OCI-LY1 (cell line): ENCODE data around the gene DNAJC5G.

Experiments used
- H2AFZ ChIP-seq: fragments of 200-600 bp; sonication (generic), shearing (Covaris generic); 2 replicates; pipeline ENCODE4 v1.6.0; 2014; ENCODE audit warnings: antibody characterized with exemption, mild to moderate bottlenecking, low read length
- H3F3A ChIP-seq: fragments of 200-600 bp; sonication (generic), shearing (Covaris generic); 2 replicates; pipeline ENCODE4 v1.6.0; 2014; ENCODE audit warnings: mild to moderate bottlenecking, antibody characterized with exemption, low read length, moderate library complexity; ENCODE audit not compliant: insufficient read depth
- H3K27ac ChIP-seq: fragments of 200-600 bp; sonication (generic); 2 replicates; pipeline ENCODE4 v1.5.1; 2014; ENCODE audit warnings: low read length, mixed run types, mild to moderate bottlenecking, low read depth; ENCODE audit not compliant: poor library complexity, severe bottlenecking
- H3K27me3 ChIP-seq: fragments of 200-600 bp; sonication (generic); 2 replicates; pipeline ENCODE4 v1.6.0; 2014; ENCODE audit warnings: antibody characterized with exemption, mild to moderate bottlenecking, low read length, moderate library complexity; ENCODE audit not compliant: insufficient read depth
- H3K36me3 ChIP-seq: fragments of 200-600 bp; sonication (generic); 2 replicates; pipeline ENCODE4 v1.6.1; 2014; ENCODE audit warnings: mild to moderate bottlenecking, antibody characterized with exemption, low read length, moderate library complexity, mixed read lengths; ENCODE audit not compliant: insufficient read depth
- H3K4me1 ChIP-seq: fragments of 200-600 bp; sonication (generic); 2 replicates; pipeline ENCODE4 v1.5.1; 2014; ENCODE audit warnings: mild to moderate bottlenecking, low read length, moderate library complexity; ENCODE audit not compliant: insufficient read depth, severe bottlenecking
- H3K4me2 ChIP-seq: fragments of 200-600 bp; sonication (generic), shearing (Covaris generic); 2 replicates; pipeline ENCODE4 v1.6.1; 2014; ENCODE audit warnings: low read length
- H3K4me3 ChIP-seq: fragments of 200-600 bp; sonication (generic); 2 replicates; pipeline ENCODE4 v1.5.1; 2014; ENCODE audit warnings: low read length, low read depth, mild to moderate bottlenecking, mixed read lengths; ENCODE audit not compliant: poor library complexity, severe bottlenecking
- H3K79me2 ChIP-seq: fragments of 200-600 bp; shearing (Covaris generic); 2 replicates; pipeline ENCODE4 v1.6.1; 2016; ENCODE audit warnings: mixed run types, low read length, mixed read lengths; ENCODE audit not compliant: insufficient read depth
- H3K9ac ChIP-seq: fragments of 200-600 bp; sonication (generic), shearing (Covaris generic); 2 replicates; pipeline ENCODE4 v1.6.1; 2014; ENCODE audit warnings: mild to moderate bottlenecking, low read length, mixed read lengths
- H3K9me2 ChIP-seq: fragments of 200-600 bp; sonication (generic), shearing (Covaris generic); 2 replicates; pipeline ENCODE4 v1.6.1; 2014; ENCODE audit warnings: low read depth, mild to moderate bottlenecking, low read length, mixed read lengths
- H3K9me3 ChIP-seq: fragments of 200-600 bp; shearing (Covaris generic); 2 replicates; pipeline ENCODE4 v1.6.1; 2014; ENCODE audit warnings: low read length, mixed read lengths
- H4K20me1 ChIP-seq: fragments of 200-600 bp; sonication (generic), shearing (Covaris generic); 2 replicates; pipeline ENCODE4 v1.6.0; 2016; ENCODE audit warnings: mild to moderate bottlenecking, low read length; ENCODE audit not compliant: insufficient read depth
- CTCF ChIP-seq: fragments of 200-600 bp; sonication (generic), shearing (Covaris generic); IDR thresholded peaks from 2 replicates; pipeline ENCODE4 v1.5.1; 2017; ENCODE audit warnings: mild to moderate bottlenecking, antibody characterized with exemption, low read length, moderate library complexity, mixed read lengths
- EZH2 ChIP-seq: fragments of 200-600 bp; sonication (generic), shearing (Covaris generic); IDR thresholded peaks from 2 replicates; pipeline ENCODE4 v1.8.0; 2017; ENCODE audit warnings: borderline replicate concordance, mixed run types, mild to moderate bottlenecking, antibody characterized with exemption, low read length, moderate library complexity, mixed read lengths

Gene DNAJC5G

GRCh38 chr2:27282892-27283291 lies 7.7 kb downstream of the DNAJC5G start:
- Histone ChIP-seq H3K9me2 (no peaks in the 10 kb centered on the region), H3K4me2 (no peak overlapping the region), H3K79me2 (no peaks in the 10 kb centered on the region), H3K27me3 (no peaks in the 10 kb centered on the region; the same call in 1 of the 2 replicates), H2AFZ (no peak overlapping the region), H3F3A (no peaks in the 10 kb centered on the region), H3K4me3 (no peak overlapping the region), H3K27ac (no peak overlapping the region), H4K20me1 (no peaks in the 10 kb centered on the region), H3K9me3 (no peaks in the 10 kb centered on the region), H3K4me1 (no peaks in the 10 kb centered on the region), H3K9ac (no peak overlapping the region), H3K36me3 (no peaks in the 10 kb centered on the region)
- no peak for TF ChIP-seq EZH2
- TF ChIP-seq CTCF = no peak

GRCh38 chr2:27284996-27285395 lies 9.8 kb downstream of the DNAJC5G start:
- no peak overlapping the region for H3K27ac ChIP-seq
- H4K20me1 ChIP-seq = no peaks in the 10 kb centered on the region
- H3K9me2 ChIP-seq = no peaks in the 10 kb centered on the region
- no peak overlapping the region for H3K4me2 ChIP-seq
- H3K9me3 ChIP-seq = no peaks in the 10 kb centered on the region
- no peak overlapping the region for H3K9ac ChIP-seq
- H3F3A ChIP-seq = no peaks in the 10 kb centered on the region
- no peak overlapping the region for H3K4me3 ChIP-seq
- TF ChIP-seq EZH2 = no peak
- no peak for TF ChIP-seq CTCF
- no peaks in the 10 kb centered on the region for H3K4me1 ChIP-seq
- H3K79me2 ChIP-seq = no peaks in the 10 kb centered on the region
- no peaks in the 10 kb centered on the region; the same call in 1 of the 2 replicates for H3K27me3 ChIP-seq
- H3K36me3 ChIP-seq = no peaks in the 10 kb centered on the region
- H2AFZ ChIP-seq = no peak overlapping the region

DNA sequence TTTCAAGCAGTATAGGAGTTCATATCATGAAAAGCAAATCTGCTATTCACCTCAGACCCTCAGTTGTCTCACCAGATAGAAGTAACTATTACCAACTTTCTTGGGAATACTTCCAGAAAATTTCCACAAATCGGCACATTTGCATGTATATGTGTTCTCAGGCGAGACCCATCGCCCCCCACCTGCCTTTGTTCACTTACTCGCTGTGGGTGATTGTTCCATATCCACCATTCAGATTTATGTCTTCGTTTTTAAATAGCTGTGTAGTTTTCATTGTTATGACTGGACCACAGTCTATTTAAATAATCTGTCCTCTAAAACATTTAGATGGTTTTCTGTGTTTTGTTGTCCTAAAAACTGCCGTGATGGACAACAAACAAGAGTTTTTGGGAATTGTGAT lies 10.2 kb downstream of the DNAJC5G start:
- no peak overlapping the region for H3K9ac ChIP-seq
- H3K36me3 ChIP-seq = no peaks in the 10 kb centered on the region
- H3K27me3 ChIP-seq = no peaks in the 10 kb centered on the region; the same call in 1 of the 2 replicates
- no peaks in the 10 kb centered on the region for H3K9me2 ChIP-seq
- TF ChIP-seq CTCF = no peak
- TF ChIP-seq EZH2 = no peak
- no peak overlapping the region for H3K27ac ChIP-seq
- peaks cover 5% of the 10 kb centered on the region for H3K4me1 ChIP-seq
- no peaks in the 10 kb centered on the region for H3F3A ChIP-seq
- H2AFZ ChIP-seq = no peak overlapping the region
- no peak overlapping the region for H3K4me3 ChIP-seq
- H3K9me3 ChIP-seq = no peaks in the 10 kb centered on the region
- H3K79me2 ChIP-seq = no peaks in the 10 kb centered on the region
- H4K20me1 ChIP-seq = no peaks in the 10 kb centered on the region
- H3K4me2 ChIP-seq = no peak overlapping the region
